Subcutaneous adipose tissue (tissue), 4 donors: ENCODE data around the gene MELTF. TPM values are rescaled to one million over a fixed set of nuclear protein-coding genes. Genes with fewer than 3 reads are reported as not detected.

ENCODE experiments used
- CTCF ChIP-seq: fragments of 450-650 bp; IDR thresholded peaks from one replicate; pipeline ENCODE4 v1.5.1; 2016; ENCODE audit warnings: low read depth, mild to moderate bottlenecking, control low read depth, antibody characterized with exemption, moderate library complexity
- total RNA-seq, 4 donors: library from RNA; depleted of rRNA; stranded (reverse); fragments of >200 nt; gene quantifications; one replicate each; pipeline ENCODE4 v1.1.0, GENCODE V29; 2016

Gene MELTF
- total RNA-seq, 4 donors from 2014 or later: 3.8 to 10.7 (median 8.5) TPM

GRCh38 chr3:196997311-196997710, 32.3 kb downstream of the MELTF start:
- TF ChIP-seq CTCF: no peak

GRCh38 chr3:196996454-196997265, 33.0 kb downstream of the MELTF start:
- TF ChIP-seq CTCF: no peak

- no peak for TF ChIP-seq CTCF
Observed at GRCh38 chr3:196995646-196996355, 33.8 kb downstream of the MELTF start.

- no peak for TF ChIP-seq CTCF
Observed at GRCh38 chr3:196995027-196995426, 34.6 kb downstream of the MELTF start.

- TF ChIP-seq CTCF: no peak
Observed at GRCh38 chr3:196994056-196994455, 35.6 kb downstream of the MELTF start.

- no peak for TF ChIP-seq CTCF
Observed at GRCh38 chr3:196992461-196993065, 37.1 kb downstream of the MELTF start.
